Bronchial epithelial cell (primary cell): ENCODE measurements around the gene SCGB1D4. TPM values are rescaled to one million over a fixed set of nuclear protein-coding genes. Genes with fewer than 3 reads are reported as not detected.

ENCODE experiments used
- DNase-seq: peaks from one replicate; pipeline ENCODE4 v3.0.0-alpha.2; 2010; ENCODE audit warnings: low read depth
- FAIRE-seq: peaks from 2 replicates; lab custom pipeline; 2011; peaks lifted over from hg19 to GRCh38; lab: Jason Lieb, UNC
- H3K27me3 ChIP-seq: 2 replicates; pipeline ENCODE4 v1.5.1; 2011; ENCODE audit warnings: low read length; ENCODE audit not compliant: control insufficient read depth, insufficient read depth
- H3K36me3 ChIP-seq: 2 replicates; pipeline ENCODE4 v1.5.1; 2011; ENCODE audit warnings: low read length; ENCODE audit not compliant: control insufficient read depth, insufficient read depth
- H3K4me3 ChIP-seq: 2 replicates; pipeline ENCODE4 v1.5.1; 2011; ENCODE audit warnings: mild to moderate bottlenecking, low read depth, low read length, control low read depth
- CTCF ChIP-seq: IDR thresholded peaks from 2 replicates; pipeline ENCODE4 v1.5.1; 2011; ENCODE audit warnings: mild to moderate bottlenecking, moderate library complexity, low read length, control low read depth, inconsistent platforms; ENCODE audit not compliant: insufficient read depth, severe bottlenecking
- total RNA-seq: library from RNA; depleted of rRNA; stranded (reverse); fragments of >200 nt; gene quantifications from 2 replicates; pipeline ENCODE4 v1.2.1, GENCODE V29; 2014

Gene SCGB1D4
- total RNA-seq, 1 donor from 2014 or later, result not detected

DNA sequence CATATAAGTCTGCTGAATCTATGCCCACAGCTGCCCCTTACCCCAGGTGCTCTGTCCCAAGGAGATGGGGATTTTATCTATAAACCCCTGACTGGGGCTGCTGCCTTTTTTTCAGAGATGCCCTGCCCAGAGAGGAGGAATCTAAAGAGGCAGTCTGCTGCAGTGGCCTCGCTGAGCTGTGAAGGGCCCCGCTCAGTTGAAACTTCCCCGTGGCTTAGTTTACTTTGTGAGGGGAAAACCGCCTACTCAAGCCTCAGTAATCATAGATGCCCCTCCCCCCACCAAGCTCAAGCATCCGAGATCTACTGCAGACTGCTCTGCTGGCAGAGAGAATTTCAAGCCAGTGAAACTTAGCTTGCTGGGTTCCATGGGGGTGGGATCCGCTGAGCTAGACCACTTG lies 7.4 kb upstream of the SCGB1D4 start:
- H3K36me3 ChIP-seq, result no peaks in the 10 kb centered on the region
- H3K4me3 ChIP-seq, result no peak overlapping the region
- FAIRE-seq, result no peak
- no peak for TF ChIP-seq CTCF
- no peak for DNase-seq
- no peaks in the 10 kb centered on the region for H3K27me3 ChIP-seq

GRCh38 chr11:62295504-62295903 lies 3.4 kb downstream of the SCGB1D4 start:
- Histone ChIP-seq H3K27me3 (no peaks in the 10 kb centered on the region), H3K4me3 (no peak overlapping the region), H3K36me3 (no peaks in the 10 kb centered on the region)
- TF ChIP-seq CTCF, result no peak
- FAIRE-seq, result no peak
- peak; percentile 22 for DNase-seq

- TF ChIP-seq CTCF, result no peak
- Histone ChIP-seq H3K36me3 (no peaks in the 10 kb centered on the region), H3K27me3 (no peaks in the 10 kb centered on the region), H3K4me3 (no peak overlapping the region)
- no peak for FAIRE-seq
- no peak for DNase-seq
Observed at GRCh38 chr11:62280452-62280851, 18.4 kb downstream of the SCGB1D4 start.

DNA sequence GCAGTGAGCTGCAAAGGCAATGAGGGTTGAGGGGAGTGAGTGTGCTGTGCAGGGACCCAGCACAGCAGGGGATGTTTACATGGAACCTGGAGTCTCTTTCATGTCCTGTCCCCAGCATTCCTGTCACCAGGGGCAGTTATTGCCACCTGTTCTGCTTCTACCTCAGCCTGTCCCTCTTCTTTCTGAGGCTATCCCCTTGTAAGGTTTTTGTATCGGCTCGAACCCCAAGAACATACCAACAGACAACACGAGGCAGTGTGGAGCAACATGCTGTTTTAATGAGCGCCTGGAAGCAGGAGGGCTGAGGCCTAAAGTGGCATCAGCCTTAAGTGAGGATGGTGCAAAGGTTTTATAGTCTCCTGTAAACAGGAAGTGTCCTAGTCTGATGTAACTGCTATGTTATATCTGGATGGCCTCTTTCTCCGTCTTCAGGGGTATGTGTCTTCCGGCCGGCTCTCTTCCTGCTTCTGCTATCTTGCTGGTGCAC lies 25.0 kb downstream of the SCGB1D4 start:
- no peak for DNase-seq

DNA sequence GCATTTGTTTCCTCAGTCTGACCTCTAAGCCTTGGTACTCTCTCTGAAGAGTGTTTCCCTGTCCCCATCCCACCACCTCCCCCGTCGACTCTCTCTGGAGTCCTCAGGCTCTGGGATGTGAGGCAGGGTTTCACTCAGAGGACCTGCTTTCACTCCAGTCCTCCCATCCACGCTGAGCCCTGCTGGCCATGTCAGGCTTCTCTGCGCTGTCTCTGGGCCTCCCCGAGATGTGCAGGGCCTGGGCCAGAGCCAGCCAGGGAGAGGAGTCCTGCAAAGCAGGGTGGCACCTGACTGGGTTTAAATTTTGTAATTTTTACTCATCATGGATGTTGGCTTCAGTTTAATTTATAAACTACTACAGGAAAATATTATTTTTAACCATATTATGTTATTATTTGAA lies 25.6 kb downstream of the SCGB1D4 start:
- H3K36me3 ChIP-seq, result no peaks in the 10 kb centered on the region

More for the DNA sequence above, 25.0 kb downstream of the SCGB1D4 start:
- H3K4me3 ChIP-seq, result no peak overlapping the region
- no peak for FAIRE-seq
- no peaks in the 10 kb centered on the region for H3K36me3 ChIP-seq
- no peaks in the 10 kb centered on the region for H3K27me3 ChIP-seq
- no peak for TF ChIP-seq CTCF

More for the DNA sequence above, 25.6 kb downstream of the SCGB1D4 start:
- no peak overlapping the region for H3K4me3 ChIP-seq
- no peak for FAIRE-seq
- H3K27me3 ChIP-seq, result no peaks in the 10 kb centered on the region
- no peak for TF ChIP-seq CTCF
- no peak for DNase-seq
